HL-60 (cell line): ENCODE data around the gene ATG10.

Experiments used
- GABPA ChIP-seq: IDR thresholded peaks from 2 replicates; pipeline ENCODE4 v1.6.1; 2012; ENCODE audit warnings: low read depth
- POLR2AphosphoS5 ChIP-seq: IDR thresholded peaks from 2 replicates; pipeline ENCODE4 v1.6.1; 2012; ENCODE audit warnings: low read depth
- REST ChIP-seq: IDR thresholded peaks from 2 replicates; pipeline ENCODE4 v1.6.1; 2012; ENCODE audit warnings: low read depth; ENCODE audit not compliant: insufficient replicate concordance
- SPI1 ChIP-seq: IDR thresholded peaks from 2 replicates; pipeline ENCODE4 v1.6.1; 2012; ENCODE audit warnings: low read depth, mild to moderate bottlenecking, borderline replicate concordance
- TF ChIP-seq, protein P1 (sequence below): IDR thresholded peaks from one replicate; pipeline ENCODE4 v1.5.1; 2011; ENCODE audit warnings: low read length, control low read depth, inconsistent platforms; ENCODE audit not compliant: insufficient read depth

- TF ChIP-seq GABPA, result no peak
- TF ChIP-seq POLR2AphosphoS5, result no peak
- TF ChIP-seq, protein P1, sequence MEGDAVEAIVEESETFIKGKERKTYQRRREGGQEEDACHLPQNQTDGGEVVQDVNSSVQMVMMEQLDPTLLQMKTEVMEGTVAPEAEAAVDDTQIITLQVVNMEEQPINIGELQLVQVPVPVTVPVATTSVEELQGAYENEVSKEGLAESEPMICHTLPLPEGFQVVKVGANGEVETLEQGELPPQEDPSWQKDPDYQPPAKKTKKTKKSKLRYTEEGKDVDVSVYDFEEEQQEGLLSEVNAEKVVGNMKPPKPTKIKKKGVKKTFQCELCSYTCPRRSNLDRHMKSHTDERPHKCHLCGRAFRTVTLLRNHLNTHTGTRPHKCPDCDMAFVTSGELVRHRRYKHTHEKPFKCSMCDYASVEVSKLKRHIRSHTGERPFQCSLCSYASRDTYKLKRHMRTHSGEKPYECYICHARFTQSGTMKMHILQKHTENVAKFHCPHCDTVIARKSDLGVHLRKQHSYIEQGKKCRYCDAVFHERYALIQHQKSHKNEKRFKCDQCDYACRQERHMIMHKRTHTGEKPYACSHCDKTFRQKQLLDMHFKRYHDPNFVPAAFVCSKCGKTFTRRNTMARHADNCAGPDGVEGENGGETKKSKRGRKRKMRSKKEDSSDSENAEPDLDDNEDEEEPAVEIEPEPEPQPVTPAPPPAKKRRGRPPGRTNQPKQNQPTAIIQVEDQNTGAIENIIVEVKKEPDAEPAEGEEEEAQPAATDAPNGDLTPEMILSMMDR, result no peak
- no peak for TF ChIP-seq REST
- TF ChIP-seq SPI1, result no peak
These were observed 46.8 kb upstream of the ATG10 start for GRCh38 chr5:81925009-81925408.
